Fibroblast of lung (primary cell): ENCODE results near the gene STK32B. TPM values are rescaled to one million over a fixed set of nuclear protein-coding genes. Genes with fewer than 3 reads are reported as not detected.

Experiments used
- DNase-seq, 2 donors: peaks; one replicate each; pipeline versions ENCODE4 v3.0.0 to v3.0.0-alpha.2; 2010; ENCODE audit warnings: low read depth in 2 of 2
- H2AFZ ChIP-seq: 2 replicates; pipeline ENCODE4 v1.5.1; 2012; ENCODE audit warnings: low read length, control low read depth, inconsistent platforms
- H3K27ac ChIP-seq: 2 replicates; pipeline ENCODE4 v1.5.1; 2011; ENCODE audit warnings: low read length, control low read depth; ENCODE audit not compliant: insufficient read depth
- H3K27me3 ChIP-seq: 2 replicates; pipeline ENCODE4 v1.5.1; 2011; ENCODE audit warnings: mild to moderate bottlenecking, low read length; ENCODE audit not compliant: control insufficient read depth, insufficient read depth
- H3K36me3 ChIP-seq: 2 replicates; pipeline ENCODE4 v1.5.1; 2011; ENCODE audit warnings: low read length; ENCODE audit not compliant: control insufficient read depth, insufficient read depth
- H3K4me1 ChIP-seq: 2 replicates; pipeline ENCODE4 v1.5.1; 2011; ENCODE audit warnings: low read length; ENCODE audit not compliant: control insufficient read depth, insufficient read depth; ENCODE audit errors: extremely low read depth
- H3K4me2 ChIP-seq: 2 replicates; pipeline ENCODE4 v1.5.1; 2011; ENCODE audit warnings: low read length, control low read depth; ENCODE audit not compliant: insufficient read depth; ENCODE audit errors: extremely low read depth
- H3K4me3 ChIP-seq, 4 experiments: fragments of 200-600 bp in 1 of 4; sonication (generic) in 1 of 4; replicated peaks in 1 of 4; 2 replicates each; pipeline ENCODE4 v1.5.1; 2011 to 2016; ENCODE audit warnings: low read length in 4 of 4, low read depth in 3 of 4, mild to moderate bottlenecking in 3 of 4, control low read depth in 2 of 4, inconsistent platforms in 1 of 4, mixed read lengths in 1 of 4; ENCODE audit not compliant: insufficient read depth in 1 of 4; ENCODE audit errors: control extremely low read depth in 1 of 4
- H3K79me2 ChIP-seq: 2 replicates; pipeline ENCODE4 v1.5.1; 2012; ENCODE audit warnings: mild to moderate bottlenecking, low read length, inconsistent platforms; ENCODE audit not compliant: control insufficient read depth, insufficient read depth
- H3K9ac ChIP-seq: 2 replicates; pipeline ENCODE4 v1.5.1; 2011; ENCODE audit warnings: mild to moderate bottlenecking, low read length, control low read depth; ENCODE audit not compliant: insufficient read depth
- H3K9me3 ChIP-seq: 2 replicates; pipeline ENCODE4 v1.5.1; 2012; ENCODE audit warnings: low read depth, low read length; ENCODE audit not compliant: control insufficient read depth, insufficient read depth
- H4K20me1 ChIP-seq: 2 replicates; pipeline ENCODE4 v1.5.1; 2011; ENCODE audit warnings: low read length; ENCODE audit not compliant: control insufficient read depth, insufficient read depth; ENCODE audit errors: extremely low read depth
- CTCF ChIP-seq, 2 donors: IDR thresholded peaks in 1 of 2; conservative IDR thresholded peaks in 1 of 2; 1 replicate in 1 of 2; 2 replicates in 1 of 2; pipeline ENCODE4 v1.5.1; 2011 to 2012; ENCODE audit warnings: low read length in 2 of 2, control low read depth in 1 of 2, inconsistent platforms in 1 of 2, low read depth in 1 of 2, mild to moderate bottlenecking in 1 of 2
- EZH2 ChIP-seq: IDR thresholded peaks from 2 replicates; pipeline ENCODE4 v1.5.1; 2012; ENCODE audit warnings: low read length, control low read depth, mild to moderate bottlenecking; ENCODE audit errors: missing control alignments
- polyA plus RNA-seq, 2 donors: library from polyadenylated mRNA; depleted of rRNA in 1 of 2; stranded (reverse) in 1 of 2; unstranded in 1 of 2; fragments of >200 nt; gene quantifications; 2 replicates each; pipeline ENCODE4 v1.2.1, GENCODE V29; 2011 to 2012; ENCODE audit warnings: missing spikeins in 1 of 2
- total RNA-seq: library from RNA; depleted of rRNA; stranded (reverse); fragments of >200 nt; gene quantifications from 2 replicates; pipeline ENCODE4 v1.2.1, GENCODE V29; 2014

Gene STK32B
- total and polyA plus RNA-seq, 2 donors (not counting 1 experiment from before 2014, with no cell fraction given), result 0.50 to 1.4 TPM

GRCh38 chr4:5040856-5041620 lies 10.2 kb upstream of the STK32B start:
- Histone ChIP-seq H3K79me2 (no peaks in the 10 kb centered on the region), H3K4me1 (peaks cover 12% of the 10 kb centered on the region), H4K20me1 (no peaks in the 10 kb centered on the region), H3K9ac (no peak overlapping the region), H3K9me3 (no peaks in the 10 kb centered on the region), H3K36me3 (no peaks in the 10 kb centered on the region), H3K4me2 (no peak overlapping the region), H3K4me3 (no peak overlapping the region), H3K27me3 (peaks cover 2% of the 10 kb centered on the region), H2AFZ (no peak overlapping the region), H3K27ac (no peak overlapping the region)
- TF ChIP-seq CTCF (conservative IDR thresholded peaks at IDR 0.05 in 1 of 2, IDR thresholded peaks at IDR 0.05 in 1 of 2; ENCODE audit: low read depth in 1 of 2, low read length in 2 of 2) (no peak), EZH2 (no peak)
- DNase-seq, result no peak

DNA sequence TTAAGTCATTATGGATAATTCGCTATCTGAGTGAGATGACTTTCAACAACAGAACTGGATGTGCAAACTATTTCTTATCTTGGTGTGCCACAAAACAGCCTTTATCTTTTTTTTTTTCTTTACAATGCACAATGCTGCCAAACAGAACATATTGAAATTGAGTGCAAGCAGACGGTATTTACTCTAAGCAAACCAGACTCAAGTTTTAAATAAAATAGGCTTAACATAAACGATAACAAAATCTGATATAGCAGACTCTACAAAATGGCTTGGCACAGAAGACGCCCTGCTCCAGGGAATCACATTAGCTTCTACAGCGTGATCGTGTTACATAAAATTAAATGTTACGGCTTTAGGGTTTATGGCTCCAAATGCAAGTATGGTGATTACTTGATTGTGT lies 9.6 kb upstream of the STK32B start:
- H3K4me2 ChIP-seq, result no peak overlapping the region

GRCh38 chr4:5043579-5043978 lies 7.7 kb upstream of the STK32B start:
- Histone ChIP-seq H2AFZ (no peak overlapping the region), H3K9ac (no peak overlapping the region), H3K27ac (no peak overlapping the region), H3K4me2 (no peak overlapping the region), H3K79me2 (no peaks in the 10 kb centered on the region), H4K20me1 (no peaks in the 10 kb centered on the region), H3K36me3 (no peaks in the 10 kb centered on the region), H3K4me1 (no peaks in the 10 kb centered on the region), H3K9me3 (no peaks in the 10 kb centered on the region), H3K4me3 (no peak overlapping the region), H3K27me3 (peaks cover 2% of the 10 kb centered on the region)
- TF ChIP-seq EZH2, result no peak
- TF ChIP-seq CTCF (conservative IDR thresholded peaks at IDR 0.05 in 1 of 2, IDR thresholded peaks at IDR 0.05 in 1 of 2; ENCODE audit: low read depth in 1 of 2, low read length in 2 of 2), result no peak
- DNase-seq, result no peak

More for the DNA sequence above, 9.6 kb upstream of the STK32B start:
- no peaks in the 10 kb centered on the region for H3K36me3 ChIP-seq
- H4K20me1 ChIP-seq, result no peaks in the 10 kb centered on the region
- no peaks in the 10 kb centered on the region for H3K9me3 ChIP-seq
- H2AFZ ChIP-seq, result no peak overlapping the region
- no peak for DNase-seq
- H3K4me3 ChIP-seq, result no peak overlapping the region
- peaks cover 2% of the 10 kb centered on the region for H3K27me3 ChIP-seq
- H3K79me2 ChIP-seq, result no peaks in the 10 kb centered on the region
- TF ChIP-seq CTCF (conservative IDR thresholded peaks at IDR 0.05 in 1 of 2, IDR thresholded peaks at IDR 0.05 in 1 of 2; ENCODE audit: low read depth in 1 of 2, low read length in 2 of 2), result no peak
- no peak for TF ChIP-seq EZH2
- H3K4me1 ChIP-seq, result peaks cover 12% of the 10 kb centered on the region
- H3K27ac ChIP-seq, result no peak overlapping the region
- no peak overlapping the region for H3K9ac ChIP-seq
